Stimulated activated naive CD4-positive, alpha-beta T cell treated with Interleukin-2 at 50 U/mL for 16 hours (primary cell): ENCODE results near the gene ADAMTS4.
A peak's percentile ranks its signal among the peaks of the same experiment; 100 is the strongest.

Source experiments
- DNase-seq: peaks from one replicate; lab custom pipeline; 2025; lab: John Stamatoyannopoulos, UW

The ADAMTS4 gene

GRCh38 chr1:161220002-161220401 is 21.1 kb upstream of the ADAMTS4 start:
- DNase-seq = no peak

- no peak for DNase-seq
These were observed 20.4 kb upstream of the ADAMTS4 start for GRCh38 chr1:161219078-161219892.

GRCh38 chr1:161218301-161219077 is 19.6 kb upstream of the ADAMTS4 start:
- peak; percentile 43 for DNase-seq

GRCh38 chr1:161217831-161218230 is 19.0 kb upstream of the ADAMTS4 start:
- no peak for DNase-seq

GRCh38 chr1:161216945-161217712 is 18.3 kb upstream of the ADAMTS4 start:
- no peak for DNase-seq

GRCh38 chr1:161215076-161215475 is 16.2 kb upstream of the ADAMTS4 start, which contains the start of gene FCER1G:
FCER1G (plus strand) TSS chr1:161215295; CDS start chr1:161215322, 27 bp downstream.
- no peak for DNase-seq

GRCh38 chr1:161214369-161214768 is 15.5 kb upstream of the ADAMTS4 start:
- DNase-seq = no peak

GRCh38 chr1:161209790-161210409 is 11.0 kb upstream of the ADAMTS4 start:
- peak; percentile 59 for DNase-seq

- no peak for DNase-seq
These were observed 8.3 kb upstream of the ADAMTS4 start for GRCh38 chr1:161207173-161207572.

GRCh38 chr1:161206411-161207140 is 7.7 kb upstream of the ADAMTS4 start:
- DNase-seq = no peak

GRCh38 chr1:161201836-161202712 is 3.2 kb upstream of the ADAMTS4 start, which contains the start of gene NDUFS2:
NDUFS2 (plus strand) TSS chr1:161202367; CDS start chr1:161202386, 19 bp downstream.
- DNase-seq = peak; percentile 95

GRCh38 chr1:161200992-161201835 is 2.4 kb upstream of the ADAMTS4 start:
- DNase-seq = no peak

GRCh38 chr1:161200421-161200991 is 1.7 kb upstream of the ADAMTS4 start:
- DNase-seq = no peak

- DNase-seq = no peak
These were observed 769 bp upstream of the ADAMTS4 start for GRCh38 chr1:161199506-161200139.

GRCh38 chr1:161198194-161198896 is 509 bp downstream of the ADAMTS4 start:
- no peak for DNase-seq

- no peak for DNase-seq
These were observed 1.2 kb downstream of the ADAMTS4 start for GRCh38 chr1:161197560-161198193.
